ENCODE measurements around the gene CFAP100.

DNA sequence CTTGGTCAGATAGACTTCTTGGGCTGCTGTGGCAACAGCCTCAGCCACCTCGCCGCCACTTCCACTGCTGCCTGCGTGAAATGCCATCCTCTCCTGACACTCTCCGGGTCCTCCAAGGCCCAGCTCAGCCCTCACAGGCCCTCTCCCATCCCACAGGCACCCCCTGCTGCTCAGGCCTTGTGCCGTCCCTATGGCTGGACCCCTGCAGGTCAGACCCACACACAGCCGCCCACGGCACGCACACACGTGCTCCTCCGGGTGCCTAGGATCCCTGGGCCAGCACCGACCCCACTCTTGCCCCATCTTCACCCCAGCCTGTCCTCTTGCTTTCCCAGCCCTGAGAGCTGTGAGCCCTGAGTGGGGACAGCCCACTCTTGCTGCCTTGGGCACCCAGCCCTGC lies 19.7 kb downstream of the CFAP100 start:
- TF ChIP-seq, protein P1, sequence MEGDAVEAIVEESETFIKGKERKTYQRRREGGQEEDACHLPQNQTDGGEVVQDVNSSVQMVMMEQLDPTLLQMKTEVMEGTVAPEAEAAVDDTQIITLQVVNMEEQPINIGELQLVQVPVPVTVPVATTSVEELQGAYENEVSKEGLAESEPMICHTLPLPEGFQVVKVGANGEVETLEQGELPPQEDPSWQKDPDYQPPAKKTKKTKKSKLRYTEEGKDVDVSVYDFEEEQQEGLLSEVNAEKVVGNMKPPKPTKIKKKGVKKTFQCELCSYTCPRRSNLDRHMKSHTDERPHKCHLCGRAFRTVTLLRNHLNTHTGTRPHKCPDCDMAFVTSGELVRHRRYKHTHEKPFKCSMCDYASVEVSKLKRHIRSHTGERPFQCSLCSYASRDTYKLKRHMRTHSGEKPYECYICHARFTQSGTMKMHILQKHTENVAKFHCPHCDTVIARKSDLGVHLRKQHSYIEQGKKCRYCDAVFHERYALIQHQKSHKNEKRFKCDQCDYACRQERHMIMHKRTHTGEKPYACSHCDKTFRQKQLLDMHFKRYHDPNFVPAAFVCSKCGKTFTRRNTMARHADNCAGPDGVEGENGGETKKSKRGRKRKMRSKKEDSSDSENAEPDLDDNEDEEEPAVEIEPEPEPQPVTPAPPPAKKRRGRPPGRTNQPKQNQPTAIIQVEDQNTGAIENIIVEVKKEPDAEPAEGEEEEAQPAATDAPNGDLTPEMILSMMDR (IDR thresholded peaks at IDR 0.05) = no peak
- TF ChIP-seq POLR2A (IDR thresholded peaks at IDR 0.05) = no peak
